Activated naive CD8-positive, alpha-beta T cell treated with anti-CD3 and anti-CD28 coated beads, Interleukin-2, amount 50 U/mL, for 24 hours (primary cell): ENCODE results near the gene ACAP3.

Experiments
- ATAC-seq: fragments of 150-1000 bp; cut with Tn5 transposase; one replicate; pipeline ENCODE4 v1.10.0; 2021
- DNase-seq: peaks from one replicate; pipeline ENCODE4 v3.0.0; 2021
- H3K27ac Mint-ChIP-seq: one replicate; pipeline ENCODE4 v1.8.0; 2021; ENCODE audit warnings: mild to moderate bottlenecking, mixed read lengths
- H3K27me3 Mint-ChIP-seq: one replicate; pipeline ENCODE4 v1.8.0; 2021; ENCODE audit warnings: mixed read lengths
- H3K36me3 Mint-ChIP-seq: one replicate; pipeline ENCODE4 v1.8.0; 2021; ENCODE audit warnings: low read depth, mixed read lengths
- H3K4me1 Mint-ChIP-seq: one replicate; pipeline ENCODE4 v1.8.0; 2021; ENCODE audit warnings: mixed read lengths
- H3K4me3 Mint-ChIP-seq: one replicate; pipeline ENCODE4 v1.8.0; 2021; ENCODE audit warnings: mild to moderate bottlenecking, moderate library complexity, mixed read lengths
- H3K9me3 Mint-ChIP-seq: one replicate; pipeline ENCODE4 v1.8.0; 2021; ENCODE audit warnings: mixed read lengths

ACAP3 gene

DNA sequence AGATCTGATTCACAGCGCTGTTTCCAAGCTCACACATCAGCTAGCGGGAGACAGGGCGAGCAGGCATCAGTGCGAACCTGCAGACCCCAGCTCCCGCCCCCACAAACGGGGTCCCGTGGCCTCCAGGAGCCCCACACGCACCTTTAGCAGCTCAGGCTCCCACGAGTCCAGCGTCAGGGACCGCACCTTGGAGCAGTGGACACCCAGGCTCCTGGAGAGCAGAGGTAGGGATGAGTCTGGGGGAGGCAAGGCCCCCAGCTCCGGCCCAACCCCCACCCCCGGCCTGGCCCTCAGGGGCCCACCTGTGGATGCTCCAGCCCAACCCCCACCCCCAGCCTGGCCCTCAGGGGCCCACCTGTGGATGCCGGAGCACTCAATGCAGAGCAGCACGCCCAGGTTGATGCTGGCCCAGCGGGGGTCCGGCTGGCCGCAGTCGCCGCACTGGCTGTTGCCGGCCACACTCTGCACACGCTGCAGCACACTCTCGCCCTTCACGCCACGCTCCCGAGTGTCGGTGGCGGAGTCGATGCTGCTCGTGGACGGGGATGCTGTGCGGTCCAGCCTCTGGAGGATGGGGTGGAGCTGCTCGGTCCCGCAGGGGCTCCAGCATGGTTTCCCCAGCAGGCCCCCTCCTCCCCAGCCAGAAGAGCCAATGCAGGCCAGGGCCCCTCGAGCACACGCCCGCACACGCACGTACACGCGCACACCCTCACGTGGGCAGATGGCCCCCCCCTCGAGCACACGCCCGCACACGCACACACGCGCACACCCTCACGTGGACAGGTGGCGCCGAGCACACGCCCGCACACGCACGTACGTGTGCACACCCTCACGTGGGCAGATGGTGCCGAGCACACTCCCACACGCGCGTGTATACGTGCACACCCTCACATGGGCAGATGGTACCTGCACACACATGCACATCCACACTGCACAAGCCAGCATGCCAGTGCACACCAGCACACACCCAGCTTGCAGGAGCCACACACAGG, 11.4 kb downstream of the ACAP3 start:
- Mint-ChIP-seq H3K4me3 (no peak overlapping the region), H3K9me3 (no peaks in the 10 kb centered on the region), H3K4me1 (no peaks in the 10 kb centered on the region), H3K27ac (no peak overlapping the region), H3K36me3 (no peaks in the 10 kb centered on the region), H3K27me3 (no peaks in the 10 kb centered on the region)
- ATAC-seq (no peak), DNase-seq (no peak)

DNA sequence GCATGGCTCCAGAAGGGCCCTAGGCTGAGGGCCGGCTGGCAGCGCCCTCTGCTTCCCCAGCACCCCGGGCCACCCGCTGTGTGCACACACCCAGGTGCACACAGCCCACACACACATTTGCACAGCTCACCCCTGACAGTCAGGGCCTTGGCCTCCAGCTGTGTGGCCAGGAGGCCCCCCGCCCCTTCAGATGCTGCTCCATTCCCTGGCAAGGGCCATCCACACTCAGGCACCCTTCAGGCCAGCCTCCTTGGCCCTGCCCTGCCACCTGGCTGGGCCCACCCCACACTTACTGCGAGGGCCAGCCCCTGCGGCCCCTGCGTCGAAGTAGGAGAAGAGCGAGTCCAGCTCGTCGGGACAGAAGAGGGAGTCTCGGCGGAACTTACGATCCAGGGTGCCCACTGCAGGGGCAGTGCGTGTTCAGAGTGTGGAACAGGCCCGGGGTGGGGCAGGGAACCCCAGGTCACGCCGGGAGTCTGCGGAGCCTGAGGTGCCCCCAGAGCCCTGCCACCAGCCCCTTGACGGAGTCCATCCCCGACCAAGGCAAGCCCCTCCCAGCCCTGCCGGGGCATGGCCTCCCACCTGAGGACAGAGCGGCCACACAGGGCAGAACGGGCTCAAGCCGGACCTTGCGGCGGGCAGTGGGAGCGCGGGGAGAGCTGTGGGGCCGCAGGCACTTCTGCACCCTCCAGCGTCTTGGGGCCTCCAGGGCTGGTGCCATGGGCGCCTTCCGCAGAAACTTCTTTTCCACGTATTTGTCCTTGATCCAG, 12.4 kb downstream of the ACAP3 start:
- no peaks in the 10 kb centered on the region for H3K36me3 Mint-ChIP-seq

DNA sequence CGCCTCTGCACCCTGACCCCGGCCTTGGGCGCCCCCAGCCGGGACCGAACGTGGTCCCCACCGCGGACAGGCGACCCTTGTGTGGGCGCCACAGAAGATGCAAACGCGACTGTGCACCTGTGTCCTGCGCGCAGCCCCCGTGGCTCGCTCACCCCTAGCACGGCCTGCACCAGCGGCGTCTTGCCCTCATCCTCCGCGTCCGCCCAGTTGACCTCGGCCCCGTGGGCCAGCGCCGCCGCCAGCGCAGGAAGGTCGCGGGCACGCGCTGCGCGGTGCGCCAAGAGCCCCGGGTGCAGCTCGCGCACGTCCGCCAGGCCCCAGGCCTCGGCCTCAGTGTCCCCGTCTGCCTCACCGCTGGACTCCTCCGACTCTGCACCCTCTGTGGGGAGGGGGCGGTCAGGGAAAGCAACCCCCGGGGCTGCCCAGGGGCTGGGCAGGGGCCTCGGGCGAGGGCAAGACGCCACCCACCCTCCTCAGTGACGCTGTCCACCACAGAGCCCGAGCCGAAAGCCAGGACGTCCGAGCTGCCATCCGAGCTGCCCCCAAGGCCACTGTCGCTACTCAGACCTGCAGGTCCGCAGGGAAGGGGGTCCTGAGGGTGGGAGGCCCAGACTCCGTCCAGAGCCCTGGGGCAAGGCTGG, 13.4 kb downstream of the ACAP3 start:
- no peaks in the 10 kb centered on the region for H3K9me3 Mint-ChIP-seq
- ATAC-seq, result no peak
- H3K36me3 Mint-ChIP-seq, result no peaks in the 10 kb centered on the region
- H3K27me3 Mint-ChIP-seq, result no peaks in the 10 kb centered on the region
- DNase-seq, result no peak
- no peak overlapping the region for H3K27ac Mint-ChIP-seq
- H3K4me3 Mint-ChIP-seq, result no peak overlapping the region
- H3K4me1 Mint-ChIP-seq, result no peaks in the 10 kb centered on the region

More for the DNA sequence above, 12.4 kb downstream of the ACAP3 start:
- H3K4me1 Mint-ChIP-seq, result no peaks in the 10 kb centered on the region
- H3K9me3 Mint-ChIP-seq, result no peaks in the 10 kb centered on the region
- no peaks in the 10 kb centered on the region for H3K27me3 Mint-ChIP-seq
- DNase-seq (no peak), ATAC-seq (no peak)
- no peak overlapping the region for H3K27ac Mint-ChIP-seq
- H3K4me3 Mint-ChIP-seq, result no peak overlapping the region

DNA sequence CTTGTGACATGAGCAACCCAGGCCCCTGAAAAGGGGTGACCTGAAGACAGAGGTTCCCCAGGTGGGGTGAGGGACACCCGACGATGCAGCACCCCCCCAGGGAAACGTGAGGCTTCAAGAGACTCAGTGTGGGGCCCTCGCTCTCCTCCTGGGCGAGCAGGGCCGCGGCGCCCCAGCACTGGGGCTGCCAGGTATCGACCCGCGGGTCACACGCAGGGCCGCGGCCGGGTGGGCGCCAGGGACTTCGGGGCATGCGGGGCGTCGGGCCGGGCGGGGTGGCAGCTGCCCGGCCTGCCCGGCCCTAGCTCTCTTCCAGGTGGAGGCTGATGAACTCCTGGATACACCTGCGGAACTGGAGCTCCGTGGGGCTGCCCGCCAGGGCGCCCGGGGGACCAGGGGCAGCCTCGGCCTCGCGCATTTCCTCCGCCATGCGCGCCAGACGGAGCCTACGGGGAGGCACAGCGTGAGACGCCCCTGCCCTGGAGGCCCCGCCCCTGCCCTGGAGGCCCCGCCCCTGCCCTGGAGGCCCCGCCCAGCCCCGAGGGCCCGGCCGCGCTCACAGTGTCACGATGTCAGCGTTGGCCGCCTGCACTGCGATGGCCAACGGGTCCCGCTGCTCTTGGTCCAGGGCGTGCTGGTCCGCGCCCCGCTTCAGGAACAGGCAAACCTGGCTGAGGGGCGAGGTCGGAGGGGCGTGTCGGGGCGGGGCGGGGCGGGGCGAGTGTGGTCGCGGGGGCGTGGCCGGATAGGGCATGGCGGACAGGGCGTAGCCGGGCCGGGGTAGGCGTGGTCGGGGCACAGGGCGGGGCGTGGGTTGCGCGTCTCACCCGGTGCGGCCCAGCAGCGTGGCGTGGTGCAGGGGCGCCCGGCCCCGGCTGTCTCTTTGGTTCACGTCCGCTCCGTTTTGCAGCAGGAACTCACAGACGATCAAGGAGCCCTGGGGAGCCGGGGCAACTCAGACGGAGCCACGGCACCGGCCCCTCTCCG, 14.2 kb downstream of the ACAP3 start:
- ATAC-seq, result no peak
- H3K9me3 Mint-ChIP-seq, result no peaks in the 10 kb centered on the region
- no peaks in the 10 kb centered on the region for H3K36me3 Mint-ChIP-seq

DNA sequence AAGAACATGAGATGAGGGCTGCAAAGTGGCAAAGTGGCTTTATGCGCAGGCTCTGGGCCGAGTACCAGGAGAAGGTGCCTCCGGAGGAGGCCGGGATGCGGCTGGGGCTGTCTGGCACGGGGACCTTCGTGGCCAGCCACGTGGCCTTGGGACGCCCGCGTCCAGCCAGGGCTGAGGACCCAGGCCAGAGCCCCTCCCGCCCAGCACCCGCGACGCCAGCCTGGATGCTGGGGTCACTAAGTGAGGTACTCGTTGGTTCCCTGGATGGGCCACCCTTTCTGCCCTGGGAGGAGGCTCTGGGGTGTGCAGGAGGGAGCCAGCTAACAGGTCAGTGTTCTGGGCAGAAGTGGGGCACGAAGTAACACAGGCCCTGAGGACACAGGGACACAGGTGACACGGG, 14.9 kb downstream of the ACAP3 start:
- no peaks in the 10 kb centered on the region for H3K9me3 Mint-ChIP-seq
- DNase-seq (no peak), ATAC-seq (no peak)
- H3K36me3 Mint-ChIP-seq, result no peaks in the 10 kb centered on the region
- H3K27me3 Mint-ChIP-seq, result no peaks in the 10 kb centered on the region
- no peak overlapping the region for H3K27ac Mint-ChIP-seq
- no peak overlapping the region for H3K4me3 Mint-ChIP-seq
- no peaks in the 10 kb centered on the region for H3K4me1 Mint-ChIP-seq

More for the DNA sequence above, 14.2 kb downstream of the ACAP3 start:
- Mint-ChIP-seq H3K27me3 (no peaks in the 10 kb centered on the region), H3K4me1 (no peaks in the 10 kb centered on the region), H3K4me3 (no peak overlapping the region), H3K27ac (no peak overlapping the region)
- no peak for DNase-seq

DNA sequence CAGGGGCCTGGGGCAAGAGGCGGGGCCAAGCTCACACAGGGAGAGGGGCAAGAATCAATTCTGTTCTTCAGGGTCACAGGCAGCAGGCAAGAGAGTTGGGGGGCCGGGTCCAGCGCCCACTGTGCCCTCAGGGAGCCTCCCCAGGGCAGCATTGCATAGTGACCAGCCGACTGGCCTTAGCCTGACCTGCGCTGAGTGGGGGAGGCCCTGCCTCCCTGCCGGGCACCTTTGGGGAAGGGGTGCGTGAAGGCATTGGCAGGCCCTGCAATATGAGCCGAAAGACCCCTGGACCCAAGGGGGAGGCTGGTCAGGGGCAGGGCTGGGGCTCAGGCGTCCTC, 15.3 kb downstream of the ACAP3 start:
- H3K27me3 Mint-ChIP-seq, result no peaks in the 10 kb centered on the region
- H3K27ac Mint-ChIP-seq, result no peak overlapping the region
- ATAC-seq, result no peak
- no peaks in the 10 kb centered on the region for H3K4me1 Mint-ChIP-seq
- H3K4me3 Mint-ChIP-seq, result no peak overlapping the region
- DNase-seq, result no peak
- H3K36me3 Mint-ChIP-seq, result no peaks in the 10 kb centered on the region
- no peaks in the 10 kb centered on the region for H3K9me3 Mint-ChIP-seq

DNA sequence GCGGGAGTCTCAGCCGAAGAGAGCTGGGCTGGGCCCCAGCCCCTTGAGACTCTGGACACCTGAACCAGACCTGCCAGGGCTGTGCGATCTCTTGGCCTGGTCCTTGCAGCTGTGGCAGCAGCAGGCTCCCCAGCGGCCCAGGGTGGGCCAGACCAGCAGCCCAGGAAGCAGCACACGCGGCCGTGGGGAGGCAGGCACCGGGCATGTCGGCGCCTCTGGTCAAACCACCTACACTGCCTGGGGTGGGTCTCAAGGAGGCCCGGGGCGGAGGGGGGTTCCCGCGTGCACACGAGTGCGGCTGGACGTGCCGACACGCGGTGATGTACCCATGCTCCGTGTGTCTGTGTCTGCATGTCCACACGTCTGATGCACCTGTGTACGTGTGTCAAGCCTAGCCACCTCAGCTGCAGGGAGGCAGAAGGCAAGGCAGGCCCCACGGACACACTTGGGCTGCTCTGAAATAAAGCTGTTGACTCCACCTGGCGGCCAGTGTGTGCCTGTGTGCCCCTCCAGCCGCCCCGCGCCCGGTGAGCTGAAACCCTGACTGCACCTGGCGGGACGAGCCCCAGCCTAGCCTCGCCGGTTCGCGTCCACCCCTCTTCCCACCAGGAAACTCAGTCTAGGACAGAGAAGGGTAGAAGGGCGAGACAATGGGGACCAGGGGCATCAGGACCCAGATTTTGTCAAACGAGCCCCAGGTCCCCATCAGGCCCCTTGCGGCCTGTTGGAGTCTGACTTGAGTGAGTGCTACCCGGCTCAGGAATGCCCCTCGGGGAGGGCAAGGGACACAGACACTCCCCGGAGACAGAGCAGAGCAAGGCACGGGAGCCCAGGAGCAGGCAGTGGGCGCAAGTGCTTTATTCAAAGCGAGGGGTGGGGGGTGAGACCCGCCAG, 15.9 kb downstream of the ACAP3 start:
- H3K36me3 Mint-ChIP-seq, result no peaks in the 10 kb centered on the region
- ATAC-seq (no peak), DNase-seq (peak; percentile 61)
- no peaks in the 10 kb centered on the region for H3K9me3 Mint-ChIP-seq
- H3K27ac Mint-ChIP-seq, result no peak overlapping the region
- H3K27me3 Mint-ChIP-seq, result no peaks in the 10 kb centered on the region
- H3K4me3 Mint-ChIP-seq, result no peak overlapping the region
- H3K4me1 Mint-ChIP-seq, result no peaks in the 10 kb centered on the region

DNA sequence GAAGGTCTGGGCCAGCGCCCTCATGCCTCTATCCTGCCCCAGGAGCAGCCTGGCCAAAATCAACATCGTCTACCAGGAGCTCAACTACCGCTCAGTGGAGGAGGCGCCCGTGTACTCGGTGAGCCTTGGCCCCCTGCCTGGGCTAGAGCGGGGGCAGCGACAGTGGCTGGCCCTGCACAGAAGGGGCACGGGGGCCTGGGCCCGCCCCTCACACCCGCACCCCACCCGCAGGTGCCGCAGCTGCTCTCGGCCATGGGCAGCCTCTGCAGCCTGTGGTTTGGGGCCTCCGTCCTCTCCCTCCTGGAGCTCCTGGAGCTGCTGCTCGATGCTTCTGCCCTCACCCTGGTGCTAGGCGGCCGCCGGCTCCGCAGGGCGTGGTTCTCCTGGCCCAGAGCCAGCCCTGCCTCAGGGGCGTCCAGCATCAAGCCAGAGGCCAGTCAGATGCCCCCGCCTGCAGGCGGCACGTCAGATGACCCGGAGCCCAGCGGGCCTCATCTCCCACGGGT, 16.7 kb downstream of the ACAP3 start:
- DNase-seq (no peak), ATAC-seq (no peak)
- H3K36me3 Mint-ChIP-seq, result no peaks in the 10 kb centered on the region
- H3K27me3 Mint-ChIP-seq, result no peaks in the 10 kb centered on the region
- no peak overlapping the region for H3K27ac Mint-ChIP-seq
- no peak overlapping the region for H3K4me3 Mint-ChIP-seq
- H3K4me1 Mint-ChIP-seq, result no peaks in the 10 kb centered on the region
- no peaks in the 10 kb centered on the region for H3K9me3 Mint-ChIP-seq

DNA sequence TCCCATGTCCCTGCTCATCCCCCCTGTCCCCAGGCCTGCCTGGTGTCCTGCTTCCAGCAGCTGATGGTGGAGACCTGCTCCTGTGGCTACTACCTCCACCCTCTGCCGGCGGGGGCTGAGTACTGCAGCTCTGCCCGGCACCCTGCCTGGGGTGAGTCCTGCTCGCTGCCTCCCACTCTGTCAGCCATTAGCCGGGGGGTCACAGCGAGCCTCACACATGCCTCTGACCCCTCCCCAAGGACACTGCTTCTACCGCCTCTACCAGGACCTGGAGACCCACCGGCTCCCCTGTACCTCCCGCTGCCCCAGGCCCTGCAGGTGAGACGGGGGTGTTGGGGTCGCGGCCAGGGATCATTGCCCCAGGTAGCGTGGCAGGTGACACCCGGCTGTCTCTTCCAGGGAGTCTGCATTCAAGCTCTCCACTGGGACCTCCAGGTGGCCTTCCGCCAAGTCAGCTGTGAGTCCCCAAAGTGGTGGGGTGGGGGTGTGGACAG, 17.4 kb downstream of the ACAP3 start:
- Mint-ChIP-seq H3K4me3 (no peak overlapping the region), H3K36me3 (no peaks in the 10 kb centered on the region), H3K27me3 (no peaks in the 10 kb centered on the region), H3K27ac (no peak overlapping the region), H3K9me3 (no peaks in the 10 kb centered on the region), H3K4me1 (no peaks in the 10 kb centered on the region)
- no peak for ATAC-seq
- DNase-seq, result peak; percentile 70

DNA sequence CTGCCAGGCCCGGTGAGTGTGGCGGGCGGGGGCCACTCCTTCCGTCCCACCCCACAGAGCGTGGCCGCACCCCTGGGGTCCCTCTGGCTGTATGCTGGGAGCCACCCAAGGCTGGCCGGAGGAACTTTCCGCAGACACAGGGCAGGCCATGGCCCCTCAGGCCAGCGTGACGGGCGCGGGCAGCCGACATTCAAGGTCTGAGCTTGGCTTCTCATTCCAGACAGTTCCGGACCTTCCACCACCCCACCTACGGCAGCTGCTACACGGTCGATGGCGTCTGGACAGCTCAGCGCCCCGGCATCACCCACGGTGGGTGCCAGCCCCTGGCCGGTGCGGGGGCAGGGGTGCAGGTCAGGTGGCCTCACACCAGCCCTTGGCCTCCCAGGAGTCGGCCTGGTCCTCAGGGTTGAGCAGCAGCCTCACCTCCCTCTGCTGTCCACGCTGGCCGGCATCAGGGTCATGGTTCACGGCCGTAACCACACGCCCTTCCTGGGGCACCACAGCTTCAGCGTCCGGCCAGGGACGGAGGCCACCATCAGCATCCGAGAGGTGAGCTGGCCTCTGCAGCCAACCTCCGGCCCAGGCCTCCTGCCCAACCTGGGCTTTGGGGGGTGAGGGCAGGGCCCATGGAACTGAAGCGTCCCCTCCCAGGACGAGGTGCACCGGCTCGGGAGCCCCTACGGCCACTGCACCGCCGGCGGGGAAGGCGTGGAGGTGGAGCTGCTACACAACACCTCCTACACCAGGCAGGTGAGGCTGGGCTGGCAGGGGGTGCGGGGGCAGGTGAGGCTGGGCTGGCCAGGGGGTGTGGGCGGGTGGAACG, 20.2 kb downstream of the ACAP3 start:
- Mint-ChIP-seq H3K4me3 (no peak overlapping the region), H3K27me3 (no peaks in the 10 kb centered on the region), H3K27ac (no peak overlapping the region), H3K4me1 (no peaks in the 10 kb centered on the region), H3K36me3 (no peaks in the 10 kb centered on the region), H3K9me3 (no peaks in the 10 kb centered on the region)
- DNase-seq, result no peak
- ATAC-seq, result no peak

DNA sequence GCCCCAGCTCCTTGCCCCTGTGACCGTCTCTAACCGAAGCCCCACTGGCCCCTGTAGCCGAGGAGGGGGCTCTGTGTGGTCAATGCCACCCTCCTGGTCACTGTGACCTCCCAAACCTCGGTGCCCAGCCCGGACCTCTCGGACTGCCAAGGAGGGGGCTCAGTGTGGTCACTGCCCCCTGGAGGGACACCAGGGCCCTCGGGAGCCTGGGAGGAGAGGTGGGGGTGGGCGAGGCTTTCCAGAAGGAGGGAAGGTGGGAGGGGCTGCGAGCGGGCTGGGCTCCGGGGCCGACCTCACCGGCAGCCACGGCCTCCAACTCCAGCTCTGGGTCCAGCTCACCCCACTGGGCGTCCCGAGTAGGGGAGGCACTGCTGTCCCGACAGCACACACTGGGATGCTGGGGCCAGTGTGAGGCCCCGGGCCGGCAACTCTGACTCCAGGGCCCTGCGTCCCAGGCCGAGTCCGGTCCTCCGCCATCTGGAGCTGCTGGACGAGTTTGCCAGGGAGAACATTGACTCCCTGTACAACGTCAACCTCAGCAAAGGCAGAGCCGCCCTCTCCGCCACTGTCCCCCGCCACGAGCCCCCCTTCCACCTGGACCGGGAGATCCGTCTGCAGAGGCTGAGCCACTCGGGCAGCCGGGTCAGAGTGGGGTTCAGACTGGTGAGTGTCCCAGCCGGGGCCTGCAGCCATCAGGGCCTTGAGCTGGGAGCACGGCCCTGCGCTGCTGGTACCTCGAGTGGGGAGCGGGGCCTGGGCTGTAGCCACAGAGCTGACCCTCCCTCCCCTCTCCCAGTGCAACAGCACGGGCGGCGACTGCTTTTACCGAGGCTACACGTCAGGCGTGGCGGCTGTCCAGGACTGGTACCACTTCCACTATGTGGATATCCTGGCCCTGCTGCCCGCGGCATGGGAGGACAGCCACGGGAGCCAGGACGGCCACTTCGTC, 21.1 kb downstream of the ACAP3 start:
- Mint-ChIP-seq H3K27ac (no peak overlapping the region), H3K4me3 (no peak overlapping the region), H3K4me1 (no peaks in the 10 kb centered on the region), H3K9me3 (no peaks in the 10 kb centered on the region), H3K27me3 (no peaks in the 10 kb centered on the region), H3K36me3 (no peaks in the 10 kb centered on the region)
- ATAC-seq (no peak), DNase-seq (no peak)
